T-helper 22 cell (primary cell): ENCODE data around the gene B3GALNT2.

Experiments
- DNase-seq: peaks from one replicate; pipeline ENCODE4 v3.0.0-alpha.2; 2020; ENCODE audit warnings: low read depth

Gene B3GALNT2

DNA sequence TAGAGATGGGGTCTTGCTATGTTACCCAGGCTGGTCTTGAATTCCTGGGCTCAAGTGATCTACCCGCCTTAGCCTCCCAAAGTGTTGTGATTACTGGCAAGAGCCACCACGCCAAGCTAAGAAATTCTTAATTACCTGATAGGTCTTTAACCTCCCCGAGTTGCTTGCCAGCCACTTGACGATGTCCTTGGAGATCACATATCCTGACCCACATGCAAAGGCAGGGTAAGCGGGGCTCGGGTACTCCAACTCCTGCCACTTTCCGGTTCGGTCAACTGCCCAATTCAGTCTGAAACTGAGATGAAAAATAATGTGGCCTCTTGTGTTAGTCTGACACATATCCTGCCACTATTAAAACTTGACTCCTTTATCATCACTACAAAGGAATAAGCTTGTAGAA, 50.2 kb downstream of the B3GALNT2 start:
- no peak for DNase-seq

- no peak for DNase-seq
Observed at GRCh38 chr1:235450886-235451483, 53.3 kb downstream of the B3GALNT2 start.

- DNase-seq = no peak
Observed at GRCh38 chr1:235450433-235450832, 53.8 kb downstream of the B3GALNT2 start.

DNA sequence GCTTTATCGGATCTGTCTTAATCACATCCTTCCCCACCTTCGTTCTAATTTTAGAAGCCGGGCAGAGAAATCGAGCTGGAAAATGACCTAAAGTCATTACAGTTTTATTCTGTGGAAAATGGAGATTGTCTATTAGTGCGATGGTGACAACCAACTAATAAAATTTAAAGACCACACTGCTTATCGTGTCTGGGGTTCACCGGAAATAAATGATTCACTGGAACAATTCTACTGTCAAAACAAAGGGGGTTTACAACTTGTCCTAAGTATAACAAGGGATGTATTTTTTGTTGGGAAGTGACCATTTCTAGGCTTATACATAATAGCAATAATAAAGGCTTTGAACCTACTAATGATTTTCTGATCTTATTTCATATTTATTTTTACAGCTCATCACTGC, 55.6 kb downstream of the B3GALNT2 start:
- DNase-seq = no peak

DNA sequence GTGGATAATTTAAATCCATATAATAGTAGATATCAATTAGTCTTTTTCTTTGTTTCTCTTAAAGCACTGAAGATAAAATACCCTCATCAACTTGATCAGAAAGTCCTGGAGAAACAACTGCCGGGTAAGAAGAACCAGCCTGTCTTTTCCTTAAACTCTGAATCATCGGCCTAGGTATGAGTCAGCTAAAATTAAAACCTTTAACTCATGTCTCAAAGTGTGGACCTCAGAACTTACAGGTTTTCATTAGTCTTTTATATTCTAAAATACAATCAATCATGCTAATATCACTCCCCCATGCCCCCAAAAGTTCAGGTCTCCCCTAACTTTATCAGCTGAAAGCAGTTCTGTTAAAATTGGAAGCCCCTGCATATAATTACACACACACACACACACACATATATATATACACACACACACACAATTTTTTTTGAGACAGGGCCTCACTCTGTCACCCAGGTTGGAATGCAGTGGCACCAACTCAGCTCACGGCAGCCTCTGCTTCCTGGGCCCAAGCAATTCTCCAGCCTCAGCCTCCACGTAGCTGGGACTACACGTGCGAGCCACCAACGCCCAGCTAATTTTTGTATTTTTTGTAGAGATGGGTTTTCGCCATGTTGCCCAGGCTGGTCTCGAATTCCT, 61.3 kb downstream of the B3GALNT2 start:
- no peak for DNase-seq

GRCh38 chr1:235441159-235441685, 63.0 kb downstream of the B3GALNT2 start:
- no peak for DNase-seq

- no peak for DNase-seq
Observed at GRCh38 chr1:235434001-235434400, 70.3 kb downstream of the B3GALNT2 start.

- no peak for DNase-seq
Observed at GRCh38 chr1:235430991-235431390, 73.3 kb downstream of the B3GALNT2 start.

- DNase-seq = no peak
Observed at GRCh38 chr1:235429143-235429542, 75.1 kb downstream of the B3GALNT2 start.

GRCh38 chr1:235427447-235427846, 76.8 kb downstream of the B3GALNT2 start:
- DNase-seq = no peak

GRCh38 chr1:235426680-235427079, 77.6 kb downstream of the B3GALNT2 start:
- DNase-seq = no peak

DNA sequence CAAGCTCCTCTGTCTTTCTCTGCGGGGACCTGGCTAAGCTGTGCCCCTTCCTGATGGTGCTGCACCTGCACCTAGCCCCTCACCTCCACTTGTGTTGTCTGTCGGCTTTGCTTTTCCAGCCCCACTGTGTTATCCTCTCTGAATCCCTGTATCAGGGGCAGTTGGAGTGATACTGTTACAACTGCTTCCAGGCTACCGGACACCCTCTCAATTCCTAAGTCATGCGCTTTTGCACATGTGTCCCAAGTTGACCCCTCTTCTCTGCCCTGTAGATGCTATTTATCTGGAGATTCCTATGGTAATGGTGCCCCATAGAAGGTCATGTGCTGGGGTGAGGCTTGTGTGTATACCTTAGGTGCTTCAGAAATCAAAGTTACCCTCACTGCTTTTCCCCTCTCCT, 78.1 kb downstream of the B3GALNT2 start:
- DNase-seq = no peak

DNA sequence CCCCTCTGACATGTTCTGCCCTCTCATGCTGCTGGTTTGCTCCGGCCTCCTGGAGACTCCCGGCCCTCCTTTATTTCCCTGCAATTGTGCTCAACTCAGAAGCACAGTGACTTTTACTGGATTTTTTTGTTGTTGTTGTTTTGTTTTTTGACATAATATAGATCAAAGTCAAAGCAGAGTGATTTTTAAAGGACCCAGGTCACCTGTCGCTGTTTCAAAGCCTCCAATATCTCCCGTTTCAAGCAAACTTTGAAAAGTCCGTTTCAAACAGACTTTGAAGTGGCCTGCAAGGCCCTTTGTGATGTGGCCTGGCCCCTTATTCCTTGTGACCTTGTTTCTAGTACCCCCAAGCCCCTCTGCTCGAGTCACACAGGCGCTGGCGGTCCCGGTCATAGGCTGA, 78.9 kb downstream of the B3GALNT2 start:
- no peak for DNase-seq

DNA sequence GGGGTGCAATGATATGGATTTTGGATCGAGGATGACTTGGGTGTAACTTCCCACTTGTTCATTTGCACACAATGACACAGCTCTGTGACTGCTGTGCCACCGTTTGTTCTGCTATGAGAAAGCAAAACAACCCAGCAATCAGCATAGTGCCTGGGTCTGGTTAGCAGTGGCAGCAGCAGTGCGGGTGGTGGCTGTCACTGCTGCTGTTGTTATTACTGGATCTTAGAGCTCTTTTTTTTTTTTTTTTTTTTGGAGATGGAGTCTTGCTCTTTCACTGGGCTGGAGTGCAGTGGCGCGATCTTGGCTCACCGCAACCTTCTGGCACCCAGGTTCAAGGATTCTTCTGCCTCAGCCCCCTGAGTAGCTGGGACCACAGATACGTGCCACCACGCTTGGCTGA, 80.2 kb downstream of the B3GALNT2 start:
- no peak for DNase-seq

DNA sequence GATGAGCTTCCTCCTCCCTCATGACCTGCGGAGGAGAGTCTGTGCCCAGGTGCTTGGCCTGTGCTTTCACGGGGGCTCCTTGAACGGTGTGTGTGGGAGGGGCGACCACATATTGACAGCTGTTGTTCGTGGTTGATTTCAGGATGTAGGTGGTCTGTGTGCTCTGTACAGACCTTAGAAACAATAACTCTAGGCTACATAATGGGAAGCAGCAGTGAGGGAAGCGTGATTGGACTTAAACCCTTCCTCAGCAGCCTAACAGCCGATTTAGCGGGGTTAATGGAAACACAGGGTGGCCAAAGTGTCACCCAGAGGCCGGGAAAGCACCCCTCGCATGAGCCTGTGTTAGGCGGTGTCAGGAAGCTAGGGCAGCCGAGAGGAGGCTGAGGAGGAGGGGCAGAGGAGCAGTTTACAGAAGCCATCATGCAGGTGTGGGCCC, 81.0 kb downstream of the B3GALNT2 start:
- no peak for DNase-seq

GRCh38 chr1:235421751-235422150, 82.5 kb downstream of the B3GALNT2 start:
- no peak for DNase-seq

- no peak for DNase-seq
Observed at GRCh38 chr1:235417086-235417697, 87.1 kb downstream of the B3GALNT2 start.

GRCh38 chr1:235416662-235417049, 87.6 kb downstream of the B3GALNT2 start:
- DNase-seq = no peak

DNA sequence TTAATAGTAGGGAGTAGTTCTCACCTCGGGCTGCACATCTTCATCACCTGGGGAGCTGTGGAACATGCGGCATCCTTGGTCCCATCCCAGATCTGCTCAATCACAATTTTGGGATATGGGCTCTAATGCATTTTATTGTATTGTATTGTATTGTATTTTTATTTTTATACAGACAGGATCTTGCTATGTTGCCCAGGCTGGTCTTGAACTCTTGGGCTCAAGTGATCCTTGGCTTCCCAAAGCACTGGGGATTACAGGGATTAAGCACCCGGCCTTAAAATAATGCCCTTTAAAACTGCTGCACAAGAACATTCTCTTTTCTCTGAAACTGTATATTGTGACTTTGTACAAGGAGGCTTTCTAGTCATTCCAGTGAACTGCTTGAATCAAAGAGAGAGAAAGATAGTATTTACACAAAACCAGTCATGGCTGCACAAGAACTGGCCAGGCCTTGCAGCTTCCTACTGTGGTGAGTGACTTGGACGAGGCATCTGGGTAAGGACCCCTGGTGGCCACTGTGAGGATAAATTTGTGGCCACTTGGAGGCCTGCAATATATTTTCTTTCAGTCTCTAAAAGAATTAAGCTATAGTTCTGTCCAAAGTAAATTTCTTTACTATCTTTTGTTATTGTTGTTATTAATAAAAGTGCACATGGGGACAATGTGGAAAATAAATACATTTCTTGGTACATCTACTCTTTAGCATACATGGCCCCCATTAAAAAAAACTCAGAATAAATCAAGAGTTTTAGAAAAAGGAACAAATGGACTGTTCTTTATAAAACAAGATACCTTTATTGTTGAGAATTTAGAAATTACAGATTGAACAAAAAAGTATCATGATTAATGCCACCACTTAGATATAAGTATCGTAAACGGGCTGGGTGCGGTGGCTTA, 89.0 kb downstream of the B3GALNT2 start:
- DNase-seq = peak; percentile 27

DNA sequence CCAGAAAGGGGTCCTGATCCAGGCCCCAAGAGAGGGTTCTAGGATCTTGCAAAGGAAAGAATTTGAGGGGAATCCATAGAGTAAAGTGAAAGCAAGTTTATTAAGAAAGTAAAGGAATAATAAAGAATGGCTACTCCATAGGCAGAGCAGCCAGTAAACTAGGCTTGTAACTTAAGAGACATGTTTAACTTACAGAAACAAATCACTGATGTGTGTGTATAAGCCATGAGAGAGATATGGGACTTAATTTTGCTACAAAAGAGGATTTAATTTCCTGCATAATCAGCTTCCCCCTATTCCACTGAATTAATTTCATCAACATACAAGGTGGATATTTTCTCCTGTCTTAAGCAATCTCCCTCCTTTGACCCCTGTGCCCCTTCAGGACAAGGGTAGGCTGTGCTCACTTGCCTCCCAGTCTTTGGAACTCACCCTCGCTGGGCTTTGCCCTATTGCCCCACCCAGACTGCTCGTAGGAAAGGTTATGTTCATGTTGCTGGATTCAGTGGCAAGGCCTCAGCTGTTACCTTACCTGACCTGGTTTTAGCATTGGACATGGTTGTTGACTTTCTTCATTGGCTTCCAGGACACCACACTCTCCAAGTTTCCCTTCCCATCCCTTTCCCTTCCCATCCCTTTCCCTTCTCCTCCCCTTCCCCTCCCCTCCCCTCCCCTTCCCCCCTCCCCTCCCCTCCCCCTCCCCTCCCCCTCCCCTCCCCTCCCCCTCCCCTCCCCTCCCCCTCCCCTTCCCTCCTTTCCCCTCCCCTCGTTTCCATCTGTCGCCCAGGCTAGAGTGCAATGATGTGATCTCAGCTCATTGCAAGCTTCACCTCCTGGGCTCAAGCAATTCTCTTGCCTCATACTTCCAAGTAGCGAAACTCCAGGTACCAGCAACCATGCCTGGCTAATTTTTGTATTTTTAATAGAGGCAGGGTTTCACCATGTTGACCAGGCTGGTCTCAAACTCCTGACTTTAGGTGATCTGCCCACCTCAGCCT, 92.5 kb downstream of the B3GALNT2 start:
- no peak for DNase-seq

GRCh38 chr1:235410467-235410866, 93.8 kb downstream of the B3GALNT2 start:
- no peak for DNase-seq
